IMR-90 (cell line): Measurements from ENCODE around the gene TMEM54. TPM values are rescaled to one million over a fixed set of nuclear protein-coding genes. Genes with fewer than 3 reads are reported as not detected.

Experiments
- ATAC-seq: fragments of 200-7000 bp; cut with Tn5 transposase; 2 replicates; pipeline ENCODE4 v1.9.1; 2020; ENCODE audit warnings: low read depth, mild to moderate bottlenecking, moderate library complexity
- BruUV-seq: library from RNA; stranded (reverse); fragments of 400-500 nt; replicated peaks from 2 replicates; lab custom pipeline; 2021; lab: Mats Ljungman, UMichigan
- CTCF ChIA-PET: fragments of 300-600 bp; formaldehyde crosslinking; extraction: SDS; loops from one replicate; lab custom pipeline; 2021; ENCODE audit warnings: antibody characterized with exemption; lab: Yijun Ruan, JAX
- POLR2A ChIA-PET: fragments of 300-600 bp; sonication (Branson Sonifier 250); formaldehyde crosslinking; loops from one replicate; lab custom pipeline; 2022; ENCODE audit warnings: antibody characterized with exemption; ENCODE audit not compliant: unreplicated experiment; lab: Charles Lee
- DNase-seq: peaks from one replicate; pipeline ENCODE4 v3.0.0; 2013
- H2AFZ ChIP-seq: replicated peaks from 2 replicates; pipeline ENCODE3; 2013; ENCODE audit warnings: low read length, mild to moderate bottlenecking; ENCODE audit not compliant: poor library complexity
- H2AK5ac ChIP-seq: 2 replicates; pipeline ENCODE4 v1.6.1; 2013; ENCODE audit warnings: low read depth, low read length, inconsistent platforms
- H2AK9ac ChIP-seq: replicated peaks from 2 replicates; pipeline ENCODE3; 2013; ENCODE audit warnings: mild to moderate bottlenecking, low read depth, low read length, moderate library complexity; ENCODE audit not compliant: poor library complexity
- H2BK120ac ChIP-seq: 2 replicates; pipeline ENCODE4 v1.6.1; 2013; ENCODE audit warnings: low read depth, low read length, inconsistent platforms
- H2BK15ac ChIP-seq: 3 replicates; pipeline ENCODE4 v1.6.1; 2013; ENCODE audit warnings: low read depth, low read length, inconsistent platforms
- H2BK20ac ChIP-seq: 2 replicates; pipeline ENCODE4 v1.6.1; 2013; ENCODE audit warnings: low read depth, mild to moderate bottlenecking, inconsistent platforms, low read length, moderate library complexity
- H2BK5ac ChIP-seq: 2 replicates; pipeline ENCODE4 v1.6.1; 2013; ENCODE audit warnings: mild to moderate bottlenecking, low read depth, low read length, inconsistent platforms; ENCODE audit not compliant: poor library complexity, severe bottlenecking
- H3K14ac ChIP-seq: replicated peaks from 2 replicates; pipeline ENCODE4 v1.6.1; 2013; ENCODE audit warnings: low read depth, low read length, inconsistent platforms
- H3K18ac ChIP-seq: 2 replicates; pipeline ENCODE4 v1.6.1; 2013; ENCODE audit warnings: low read depth, low read length, control low read depth
- H3K23ac ChIP-seq: 2 replicates; pipeline ENCODE4 v1.6.1; 2013; ENCODE audit warnings: low read depth, low read length, inconsistent platforms
- H3K27ac ChIP-seq: 2 replicates; pipeline ENCODE4 v1.5.1; 2013; ENCODE audit warnings: mild to moderate bottlenecking, control low read depth, low read length; ENCODE audit not compliant: insufficient read depth
- H3K27me3 ChIP-seq: 2 replicates; pipeline ENCODE4 v1.6.1; 2013; ENCODE audit warnings: low read length; ENCODE audit not compliant: control insufficient read depth, insufficient read depth
- H3K36me3 ChIP-seq: 2 replicates; pipeline ENCODE4 v1.6.1; 2013; ENCODE audit warnings: low read length, mixed read lengths; ENCODE audit not compliant: control insufficient read depth, insufficient read depth
- H3K4ac ChIP-seq: 2 replicates; pipeline ENCODE4 v1.6.1; 2013; ENCODE audit warnings: low read depth, low read length, inconsistent platforms
- H3K4me1 ChIP-seq: 2 replicates; pipeline ENCODE4 v1.6.1; 2013; ENCODE audit warnings: low read length, mixed read lengths; ENCODE audit not compliant: control insufficient read depth, insufficient read depth
- H3K4me2 ChIP-seq: 2 replicates; pipeline ENCODE4 v1.6.1; 2013; ENCODE audit warnings: low read depth, mild to moderate bottlenecking, control low read depth, low read length, moderate library complexity
- H3K4me3 ChIP-seq: 2 replicates; pipeline ENCODE4 v1.5.1; 2013; ENCODE audit warnings: low read depth, mild to moderate bottlenecking, control low read depth, low read length, moderate library complexity; ENCODE audit not compliant: insufficient read depth
- H3K56ac ChIP-seq: 2 replicates; pipeline ENCODE4 v1.6.1; 2013; ENCODE audit warnings: low read length, inconsistent platforms; ENCODE audit not compliant: insufficient read depth; ENCODE audit errors: extremely low read depth
- H3K79me1 ChIP-seq, 2 experiments: 2 replicates each; pipeline ENCODE4 v1.6.1; 2013; ENCODE audit warnings: low read length in 2 of 2, inconsistent platforms in 1 of 2, low read depth in 1 of 2
- H3K9ac ChIP-seq: 2 replicates; pipeline ENCODE4 v1.6.1; 2013; ENCODE audit warnings: low read depth, low read length, control low read depth
- H3K9me1 ChIP-seq: 2 replicates; pipeline ENCODE4 v1.6.1; 2013; ENCODE audit warnings: low read length, inconsistent platforms; ENCODE audit not compliant: insufficient read depth
- H3K9me3 ChIP-seq: 2 replicates; pipeline ENCODE4 v1.6.1; 2013; ENCODE audit warnings: low read length; ENCODE audit not compliant: control insufficient read depth, insufficient read depth
- H4K20me1 ChIP-seq: 2 replicates; pipeline ENCODE4 v1.6.1; 2013; ENCODE audit warnings: low read length, inconsistent platforms; ENCODE audit not compliant: insufficient read depth
- H4K5ac ChIP-seq: 2 replicates; pipeline ENCODE4 v1.6.1; 2013; ENCODE audit warnings: mild to moderate bottlenecking, low read depth, low read length, control low read depth
- H4K8ac ChIP-seq, 2 experiments: 2 replicates each; pipeline ENCODE4 v1.6.1; 2013; ENCODE audit warnings: low read depth in 2 of 2, low read length in 2 of 2, control low read depth in 1 of 2, inconsistent platforms in 1 of 2
- H4K91ac ChIP-seq: 2 replicates; pipeline ENCODE4 v1.6.1; 2013; ENCODE audit warnings: low read depth, low read length, inconsistent platforms; ENCODE audit not compliant: insufficient read depth
- BHLHE40 ChIP-seq: fragments of 150-350 bp; IDR thresholded peaks from 2 replicates; pipeline ENCODE4 v1.6.1; 2016; ENCODE audit warnings: mild to moderate bottlenecking, low read depth, low read length
- CEBPB ChIP-seq: IDR thresholded peaks from 2 replicates; pipeline ENCODE4 v1.6.1; 2012; ENCODE audit warnings: low read depth, low read length, improper control_type of control experiment
- FOS ChIP-seq: fragments of 150-350 bp; IDR thresholded peaks from 2 replicates; pipeline ENCODE4 v1.6.1; 2016; ENCODE audit warnings: low read depth, low read length
- MAFK ChIP-seq: IDR thresholded peaks from 2 replicates; pipeline ENCODE4 v1.6.1; 2012; ENCODE audit warnings: low read depth, low read length, improper control_type of control experiment
- MAZ ChIP-seq: IDR thresholded peaks from 2 replicates; pipeline ENCODE4 v1.6.1; 2012; ENCODE audit warnings: low read depth, mild to moderate bottlenecking, low read length, improper control_type of control experiment, moderate library complexity, borderline replicate concordance
- MXI1 ChIP-seq: IDR thresholded peaks from 2 replicates; pipeline ENCODE4 v1.6.1; 2012; ENCODE audit warnings: low read depth, mild to moderate bottlenecking, low read length, moderate library complexity, borderline replicate concordance
- NFE2L2 ChIP-seq: fragments of 150-350 bp; IDR thresholded peaks from 2 replicates; pipeline ENCODE4 v1.6.1; 2016; ENCODE audit warnings: low read depth, mild to moderate bottlenecking, low read length
- POLR2A ChIP-seq: IDR thresholded peaks from 2 replicates; pipeline ENCODE4 v1.6.1; 2012; ENCODE audit warnings: mild to moderate bottlenecking, low read depth, low read length
- RAD21 ChIP-seq: IDR thresholded peaks from 2 replicates; pipeline ENCODE4 v1.6.1; 2012; ENCODE audit warnings: low read length, improper control_type of control experiment
- RCOR1 ChIP-seq: IDR thresholded peaks from 2 replicates; pipeline ENCODE4 v1.6.1; 2012; ENCODE audit warnings: mild to moderate bottlenecking, low read length, improper control_type of control experiment; ENCODE audit not compliant: insufficient replicate concordance
- RFX5 ChIP-seq: IDR thresholded peaks from 2 replicates; pipeline ENCODE4 v1.8.0; 2012; ENCODE audit warnings: low read depth, mild to moderate bottlenecking, low read length, moderate library complexity
- SMC3 ChIP-seq: fragments of 150-350 bp; IDR thresholded peaks from 2 replicates; pipeline ENCODE4 v1.6.1; 2016; ENCODE audit warnings: low read depth, mild to moderate bottlenecking, antibody characterized with exemption, low read length, moderate library complexity
- WGBS, 2 experiments: methylation state at CpG; one replicate each; pipeline versions ENCODE4 v1.1.5 to v1.1.7; 2013; ENCODE audit warnings: missing lambda C conversion rate in 2 of 2; ENCODE audit not compliant: insufficient read length in 1 of 2; ENCODE audit errors: extremely low coverage in 2 of 2; 5-methylcytosine and 5-hydroxymethylcytosine counted together
- dilution Hi-C: fragments of 300-500 bp; cut with HindIII; formaldehyde crosslinking; loops from one replicate; pipeline ENCODE4 v1.14.3; 2018; ENCODE audit warnings: low sequenced_read_pairs; ENCODE audit not compliant: unreplicated experiment
- in situ Hi-C: fragments of 300-500 bp; cut with MboI; formaldehyde crosslinking; loops from 3 replicates; pipeline ENCODE4 v1.14.3; 2019; ENCODE audit warnings: low sequenced_read_pairs, inconsistent platforms, mixed read lengths
- intact Hi-C: fragments of 100-400 bp; cut with micrococcal nuclease; formaldehyde crosslinking; loops from 2 replicates; pipeline ENCODE4 v1.10.0; 2022
- polyA plus RNA-seq, 3 experiments: library from polyadenylated mRNA; depleted of rRNA; stranded (reverse); fragments of >200 nt; gene quantifications; 2 replicates each; pipeline ENCODE4 v1.2.3, GENCODE V29; 2012; ENCODE audit warnings: low replicate concordance in 1 of 3
- total RNA-seq: library from RNA; depleted of rRNA; stranded (reverse); fragments of >200 nt; gene quantifications from 2 replicates; pipeline ENCODE4 v1.2.3, GENCODE V29; 2012
- TF ChIP-seq, protein P1 (sequence below): fragments of 150-350 bp; IDR thresholded peaks from 2 replicates; pipeline ENCODE4 v1.6.1; 2016; ENCODE audit warnings: low read depth, mild to moderate bottlenecking, low read length, moderate library complexity, borderline replicate concordance
- TF ChIP-seq, protein P2 (sequence below): conservative IDR thresholded peaks from 2 replicates; pipeline ENCODE4 v1.5.1; 2012; ENCODE audit warnings: mild to moderate bottlenecking, low read depth, low read length, improper control_type of control experiment
- TF ChIP-seq, protein P3 (sequence below): fragments of 150-350 bp; IDR thresholded peaks from 2 replicates; pipeline ENCODE4 v1.6.1; 2017; ENCODE audit warnings: mild to moderate bottlenecking, antibody characterized with exemption, low read length, low read depth

Gene TMEM54
- total and polyA plus RNA-seq, 2 of the 4 experiments (the other 2 are of a cell fraction) = 25.5 to 75.2 TPM

DNA sequence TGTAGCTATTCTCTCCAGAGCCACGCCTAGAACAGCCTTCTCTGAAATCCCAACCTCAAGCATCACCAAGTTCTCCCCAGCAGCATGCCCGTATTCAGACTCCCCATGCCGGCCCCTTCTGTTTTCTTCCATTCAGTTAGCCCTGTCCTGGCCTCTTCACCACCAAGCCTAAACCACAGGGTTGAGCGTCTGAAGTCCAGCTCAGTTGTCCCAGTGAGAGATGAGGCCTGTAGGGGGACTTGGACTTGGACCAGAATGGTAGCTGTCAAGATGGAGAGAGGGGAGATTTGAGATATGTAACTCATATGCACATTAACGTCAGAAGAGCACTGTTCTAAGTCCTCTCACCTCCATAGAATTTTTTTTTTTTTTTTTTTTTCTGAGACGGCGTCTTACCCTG is 5.5 kb upstream of the TMEM54 start:
- Histone ChIP-seq H4K5ac (no peak overlapping the region), H2AK5ac (no peak overlapping the region), H2BK15ac (no peak overlapping the region), H3K23ac (no peak overlapping the region), H4K8ac (no peak overlapping the region), H4K20me1 (no peaks in the 10 kb centered on the region), H3K27me3 (peaks cover 5% of the 10 kb centered on the region), H3K9me3 (no peaks in the 10 kb centered on the region), H3K79me1 (no peaks in the 10 kb centered on the region), H3K18ac (no peak overlapping the region), H3K9ac (no peak overlapping the region), H3K4me1 (no peaks in the 10 kb centered on the region), H3K56ac (no peak overlapping the region), H3K27ac (no peak overlapping the region), H3K4me2 (no peak overlapping the region), H2AK9ac (no peak overlapping the region), H2BK5ac (no peak overlapping the region), H3K36me3 (no peaks in the 10 kb centered on the region), H3K14ac (no peak overlapping the region), H2BK120ac (no peak overlapping the region), H3K4me3 (no peak overlapping the region), H4K91ac (no peak overlapping the region), H2AFZ (no peak overlapping the region), H3K9me1 (no peaks in the 10 kb centered on the region), H2BK20ac (no peak overlapping the region), H3K4ac (no peak overlapping the region)
- dilution Hi-C loops = no loop called here
- CTCF ChIA-PET = no interaction called here
- no peak for ATAC-seq
- POLR2A ChIA-PET = no interaction called here
- no TSS peak for BruUV-seq
- in situ Hi-C loops = no loop called here
- TF ChIP-seq BHLHE40 (no peak), MXI1 (no peak), NFE2L2 (no peak), MAZ (no peak), RCOR1 (no peak), RAD21 (no peak), MAFK (no peak), SMC3 (no peak), FOS (no peak), CEBPB (no peak), RFX5 (no peak), POLR2A (no peak)
- TF ChIP-seq, protein P1, sequence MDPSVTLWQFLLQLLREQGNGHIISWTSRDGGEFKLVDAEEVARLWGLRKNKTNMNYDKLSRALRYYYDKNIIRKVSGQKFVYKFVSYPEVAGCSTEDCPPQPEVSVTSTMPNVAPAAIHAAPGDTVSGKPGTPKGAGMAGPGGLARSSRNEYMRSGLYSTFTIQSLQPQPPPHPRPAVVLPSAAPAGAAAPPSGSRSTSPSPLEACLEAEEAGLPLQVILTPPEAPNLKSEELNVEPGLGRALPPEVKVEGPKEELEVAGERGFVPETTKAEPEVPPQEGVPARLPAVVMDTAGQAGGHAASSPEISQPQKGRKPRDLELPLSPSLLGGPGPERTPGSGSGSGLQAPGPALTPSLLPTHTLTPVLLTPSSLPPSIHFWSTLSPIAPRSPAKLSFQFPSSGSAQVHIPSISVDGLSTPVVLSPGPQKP = no peak
- TF ChIP-seq, protein P2, sequence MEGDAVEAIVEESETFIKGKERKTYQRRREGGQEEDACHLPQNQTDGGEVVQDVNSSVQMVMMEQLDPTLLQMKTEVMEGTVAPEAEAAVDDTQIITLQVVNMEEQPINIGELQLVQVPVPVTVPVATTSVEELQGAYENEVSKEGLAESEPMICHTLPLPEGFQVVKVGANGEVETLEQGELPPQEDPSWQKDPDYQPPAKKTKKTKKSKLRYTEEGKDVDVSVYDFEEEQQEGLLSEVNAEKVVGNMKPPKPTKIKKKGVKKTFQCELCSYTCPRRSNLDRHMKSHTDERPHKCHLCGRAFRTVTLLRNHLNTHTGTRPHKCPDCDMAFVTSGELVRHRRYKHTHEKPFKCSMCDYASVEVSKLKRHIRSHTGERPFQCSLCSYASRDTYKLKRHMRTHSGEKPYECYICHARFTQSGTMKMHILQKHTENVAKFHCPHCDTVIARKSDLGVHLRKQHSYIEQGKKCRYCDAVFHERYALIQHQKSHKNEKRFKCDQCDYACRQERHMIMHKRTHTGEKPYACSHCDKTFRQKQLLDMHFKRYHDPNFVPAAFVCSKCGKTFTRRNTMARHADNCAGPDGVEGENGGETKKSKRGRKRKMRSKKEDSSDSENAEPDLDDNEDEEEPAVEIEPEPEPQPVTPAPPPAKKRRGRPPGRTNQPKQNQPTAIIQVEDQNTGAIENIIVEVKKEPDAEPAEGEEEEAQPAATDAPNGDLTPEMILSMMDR = no peak
- TF ChIP-seq, protein P3, sequence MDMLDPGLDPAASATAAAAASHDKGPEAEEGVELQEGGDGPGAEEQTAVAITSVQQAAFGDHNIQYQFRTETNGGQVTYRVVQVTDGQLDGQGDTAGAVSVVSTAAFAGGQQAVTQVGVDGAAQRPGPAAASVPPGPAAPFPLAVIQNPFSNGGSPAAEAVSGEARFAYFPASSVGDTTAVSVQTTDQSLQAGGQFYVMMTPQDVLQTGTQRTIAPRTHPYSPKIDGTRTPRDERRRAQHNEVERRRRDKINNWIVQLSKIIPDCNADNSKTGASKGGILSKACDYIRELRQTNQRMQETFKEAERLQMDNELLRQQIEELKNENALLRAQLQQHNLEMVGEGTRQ = no peak
- intact Hi-C loops = no loop called here
- DNase-seq = no peak
- no CpG with 5 or more reads among the region's 7 CpGs for WGBS, 2 experiments
